ENCODE data around the gene RAP1GDS1. TPM values are rescaled to one million over a fixed set of nuclear protein-coding genes. Genes with fewer than 3 reads are reported as not detected.

Gene RAP1GDS1
- total RNA-seq, 4 donors from 2014 or later, result 29.8 to 52.2 (median 34.7) TPM

GRCh38 chr4:98468709-98469108 is 207.5 kb downstream of the RAP1GDS1 start:
- peaks cover 0 to 9% (median 0%) of the 10 kb centered on the region in 4 donors for H3K36me3 ChIP-seq
- no peaks in the 10 kb centered on the region for H3K9me3 ChIP-seq
- TF ChIP-seq CTCF (IDR thresholded peaks at IDR 0.05) (no peak), EP300 (IDR thresholded peaks at IDR 0.05) (no peak), POLR2A (IDR thresholded peaks at IDR 0.05; ENCODE audit: low read depth) (no peak), POLR2AphosphoS5 (IDR thresholded peaks at IDR 0.05) (no peak)
- DNase-seq (ENCODE audit: extremely low spot score), result no peak
- no peaks in the 10 kb centered on the region for H3K27me3 ChIP-seq
- intact Hi-C loops (cut with DNase I), result loop anchor here (5.0 to 10.0 kb wide), 4 partner anchors 189 to 1619 kb away; partner anchors contain the start of genes METAP1 and TSPAN5
- H3K4me1 ChIP-seq, result peaks cover 0 to 22% (median 17%) of the 10 kb centered on the region in 4 donors
- whole genome bisulfite sequencing, result 33% methylated on average over 5 of the region's 6 CpGs
- no peak overlapping the region for H3K4me3 ChIP-seq
- H3K27ac ChIP-seq (replicated peaks in 1 of 4), result no peak overlapping the region

- TF ChIP-seq POLR2AphosphoS5 (IDR thresholded peaks at IDR 0.05) (no peak), CTCF (IDR thresholded peaks at IDR 0.05) (no peak), POLR2A (IDR thresholded peaks at IDR 0.05; ENCODE audit: low read depth) (no peak)
- H3K4me3 ChIP-seq, result no peak overlapping the region
- no peak for DNase-seq (ENCODE audit: extremely low spot score)
- intact Hi-C loops (cut with DNase I), result loop anchor here (5.0 to 10.0 kb wide), 5 partner anchors 188 to 1618 kb away; partner anchors contain the start of genes METAP1 and TSPAN5
- no peak overlapping the region for H3K27ac ChIP-seq (replicated peaks in 1 of 4)
- no peaks in the 10 kb centered on the region for H3K27me3 ChIP-seq
- peaks cover 0 to 22% (median 17%) of the 10 kb centered on the region in 4 donors for H3K4me1 ChIP-seq
- peaks cover 0 to 9% (median 0%) of the 10 kb centered on the region in 4 donors for H3K36me3 ChIP-seq
- WGBS, result 77% methylated on average over 2 of the region's 2 CpGs
- H3K9me3 ChIP-seq, result no peaks in the 10 kb centered on the region
These were observed 208.6 kb downstream of the RAP1GDS1 start for GRCh38 chr4:98469771-98470170.

- H3K27ac ChIP-seq (replicated peaks in 1 of 4), result no peak overlapping the region
- H3K9me3 ChIP-seq, result no peaks in the 10 kb centered on the region
- H3K4me3 ChIP-seq, result no peak overlapping the region
- H3K36me3 ChIP-seq, result peaks cover 0 to 9% (median 0%) of the 10 kb centered on the region in 4 donors
- TF ChIP-seq EP300 (IDR thresholded peaks at IDR 0.05), result no peak
- TF ChIP-seq POLR2AphosphoS5 (IDR thresholded peaks at IDR 0.05), result no peak
- no peak for TF ChIP-seq POLR2A (IDR thresholded peaks at IDR 0.05; ENCODE audit: low read depth)
- no peak for TF ChIP-seq CTCF (IDR thresholded peaks at IDR 0.05)
- no peaks in the 10 kb centered on the region for H3K27me3 ChIP-seq
- intact Hi-C loops (cut with DNase I), result loop anchor here (10.0 kb wide), 1 partner anchor 584 kb away; no protein-coding TSS in a partner anchor
- peaks cover 0 to 22% (median 17%) of the 10 kb centered on the region in 4 donors for H3K4me1 ChIP-seq
- no peak for DNase-seq (ENCODE audit: extremely low spot score)
- 63% methylated on average over 3 of the region's 3 CpGs for WGBS
These were observed 209.2 kb downstream of the RAP1GDS1 start for GRCh38 chr4:98470366-98470765.

GRCh38 chr4:98470831-98471230 is 209.6 kb downstream of the RAP1GDS1 start:
- Histone ChIP-seq H3K27ac (replicated peaks in 1 of 4) (no peak overlapping the region), H3K9me3 (no peaks in the 10 kb centered on the region), H3K4me1 (peaks cover 0 to 22% (median 17%) of the 10 kb centered on the region in 4 donors), H3K36me3 (peaks cover 0 to 12% (median 0%) of the 10 kb centered on the region in 4 donors), H3K27me3 (no peaks in the 10 kb centered on the region), H3K4me3 (no peak overlapping the region)
- no peak for DNase-seq (ENCODE audit: extremely low spot score)
- no peak for TF ChIP-seq POLR2A (IDR thresholded peaks at IDR 0.05; ENCODE audit: low read depth)
- no peak for TF ChIP-seq POLR2AphosphoS5 (IDR thresholded peaks at IDR 0.05)
- no peak for TF ChIP-seq CTCF (IDR thresholded peaks at IDR 0.05)
- TF ChIP-seq EP300 (IDR thresholded peaks at IDR 0.05), result no peak
- intact Hi-C loops (cut with DNase I), result loop anchor here (10.0 kb wide), 1 partner anchor 584 kb away; no protein-coding TSS in a partner anchor
- WGBS, result 88% methylated on average over 7 of the region's 7 CpGs

Measured in esophagus muscularis mucosa (tissue), 4 donors.